ENCODE data around the gene DHPS.
"Not testable (repeated sequence)": the region's sequence is repeated elsewhere in the genome, so short reads cannot be mapped to it uniquely, and the experiment has no call there.

The DHPS gene

GRCh38 chr19:12681074-12681987 lies at the start of gene DHPS:
Gene DHPS, minus strand, starts transcription at chr19:12681880. Its CDS starts 114 bp downstream, at chr19:12681766.
- peak; percentile 92 for DNase-seq (ENCODE audit: low spot score)
- no peak for TF ChIP-seq CTCF (IDR thresholded peaks at IDR 0.05; ENCODE audit: extremely low read depth, missing control alignments)

- TF ChIP-seq CTCF (IDR thresholded peaks at IDR 0.05; ENCODE audit: extremely low read depth, missing control alignments): no peak
- no peak for DNase-seq (ENCODE audit: low spot score)
Measured at GRCh38 chr19:12731337-12731736, 49.7 kb upstream of the DHPS start.

DNA sequence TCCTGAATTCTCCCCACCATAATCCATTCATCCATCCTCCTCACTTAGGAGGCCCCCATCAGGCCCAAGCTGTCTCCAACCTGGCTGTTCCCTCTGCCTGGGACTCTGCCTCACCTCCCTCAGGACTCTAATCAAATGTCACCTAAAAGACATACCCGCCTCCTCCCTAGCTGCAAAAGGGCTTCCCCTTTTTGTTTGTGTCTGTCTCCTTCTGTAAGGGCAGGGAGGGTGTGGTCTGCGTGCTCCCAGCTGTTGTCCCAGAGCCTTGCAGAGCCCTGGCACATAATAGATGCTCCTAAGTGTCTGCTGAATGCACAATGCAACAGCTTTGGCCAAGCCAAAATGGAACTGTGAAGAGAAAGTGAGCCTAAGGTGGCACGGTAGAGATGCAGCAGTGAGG lies 48.4 kb upstream of the DHPS start:
- no peak for TF ChIP-seq CTCF (IDR thresholded peaks at IDR 0.05; ENCODE audit: extremely low read depth, missing control alignments)
- DNase-seq (ENCODE audit: low spot score): no peak

DNA sequence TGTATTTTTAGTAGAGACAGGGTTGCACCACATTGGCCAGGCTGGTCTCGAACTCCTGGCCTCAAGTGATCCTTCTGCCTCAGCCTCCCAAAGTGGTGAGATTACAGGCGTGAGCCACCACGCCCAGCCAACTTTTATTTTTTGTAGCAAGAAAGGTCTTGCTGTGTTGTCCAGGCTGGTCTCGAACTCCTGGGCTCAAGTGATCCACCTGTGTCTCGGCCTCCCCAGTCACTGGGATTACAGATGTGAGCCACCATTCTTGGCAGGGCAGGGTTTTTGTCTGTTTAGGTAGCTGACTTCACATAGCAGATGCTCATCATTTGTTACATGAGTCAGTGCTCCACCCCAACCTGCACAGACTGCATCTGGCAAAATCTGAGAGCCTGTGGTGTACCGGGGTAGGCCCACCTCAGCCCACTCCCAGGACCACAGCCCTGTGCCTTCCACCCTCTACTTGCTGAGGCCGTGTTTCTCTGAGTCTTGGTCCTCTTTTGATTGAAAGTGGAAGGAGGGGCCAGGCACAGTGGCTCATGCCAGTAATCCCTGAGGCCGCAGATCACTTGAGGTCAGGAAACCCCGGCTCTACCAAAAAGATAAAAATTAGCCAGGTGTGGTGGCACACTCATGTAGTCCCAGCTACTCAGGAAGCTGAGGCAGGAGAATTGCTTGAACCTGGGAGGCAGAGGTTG lies 46.2 kb upstream of the DHPS start:
- DNase-seq (ENCODE audit: low spot score): no peak
- TF ChIP-seq CTCF (IDR thresholded peaks at IDR 0.05; ENCODE audit: extremely low read depth, missing control alignments): no peak

- TF ChIP-seq CTCF (IDR thresholded peaks at IDR 0.05; ENCODE audit: extremely low read depth, missing control alignments): no peak
- no peak for DNase-seq (ENCODE audit: low spot score)
Measured at GRCh38 chr19:12726988-12727316, 45.3 kb upstream of the DHPS start.

DNA sequence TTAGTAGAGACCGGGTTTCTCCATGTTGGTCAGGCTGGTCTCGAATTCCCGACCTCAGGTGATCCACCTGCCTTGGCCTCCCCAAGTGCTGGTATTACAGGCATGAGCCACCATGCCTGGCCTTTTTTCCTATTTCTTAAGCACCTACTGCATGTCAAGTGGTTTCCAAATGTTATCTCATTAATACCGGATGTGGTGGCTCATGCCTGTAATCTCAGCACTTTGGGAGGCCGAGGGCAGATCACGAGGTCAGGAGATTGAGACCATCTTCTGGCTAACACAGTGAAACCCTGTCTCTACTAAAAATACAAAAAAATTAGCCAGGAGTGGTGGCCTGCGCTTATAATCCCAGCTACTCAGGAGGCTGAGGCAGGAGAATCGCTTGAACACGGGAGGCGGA lies 43.9 kb upstream of the DHPS start:
- DNase-seq (ENCODE audit: low spot score): not testable (repeated sequence)

GRCh38 chr19:12723641-12724426 lies 42.2 kb upstream of the DHPS start, which contains the start of gene TNPO2:
Gene TNPO2, minus strand, starts transcription at chr19:12723932. Its CDS starts 2,955 bp downstream, at chr19:12720977.
- DNase-seq (ENCODE audit: low spot score): peak; percentile 86
- TF ChIP-seq CTCF (IDR thresholded peaks at IDR 0.05; ENCODE audit: extremely low read depth, missing control alignments): no peak

Measured in GM20000 (cell line).